Peyer's patch (tissue), 4 donors: ENCODE data around the gene HOXA5.

Experiments used
- POLR2A ChIP-seq, 2 donors: fragments of 450-650 bp; IDR thresholded peaks; one replicate each; pipeline ENCODE4 v1.5.1; 2017; ENCODE audit warnings: antibody characterized with exemption in 2 of 2, mild to moderate bottlenecking in 2 of 2, moderate library complexity in 2 of 2
- TF ChIP-seq, protein P1 (sequence below), 6 experiments: fragments of 450-650 bp in 4 of 6; fragments of 200-600 bp in 2 of 6; sonication (generic) in 1 of 6; IDR thresholded peaks; one replicate each; pipeline ENCODE4 v1.5.1; 2017 to 2019; ENCODE audit warnings: antibody characterized with exemption in 6 of 6, mild to moderate bottlenecking in 3 of 6, moderate library complexity in 1 of 6

DNA sequence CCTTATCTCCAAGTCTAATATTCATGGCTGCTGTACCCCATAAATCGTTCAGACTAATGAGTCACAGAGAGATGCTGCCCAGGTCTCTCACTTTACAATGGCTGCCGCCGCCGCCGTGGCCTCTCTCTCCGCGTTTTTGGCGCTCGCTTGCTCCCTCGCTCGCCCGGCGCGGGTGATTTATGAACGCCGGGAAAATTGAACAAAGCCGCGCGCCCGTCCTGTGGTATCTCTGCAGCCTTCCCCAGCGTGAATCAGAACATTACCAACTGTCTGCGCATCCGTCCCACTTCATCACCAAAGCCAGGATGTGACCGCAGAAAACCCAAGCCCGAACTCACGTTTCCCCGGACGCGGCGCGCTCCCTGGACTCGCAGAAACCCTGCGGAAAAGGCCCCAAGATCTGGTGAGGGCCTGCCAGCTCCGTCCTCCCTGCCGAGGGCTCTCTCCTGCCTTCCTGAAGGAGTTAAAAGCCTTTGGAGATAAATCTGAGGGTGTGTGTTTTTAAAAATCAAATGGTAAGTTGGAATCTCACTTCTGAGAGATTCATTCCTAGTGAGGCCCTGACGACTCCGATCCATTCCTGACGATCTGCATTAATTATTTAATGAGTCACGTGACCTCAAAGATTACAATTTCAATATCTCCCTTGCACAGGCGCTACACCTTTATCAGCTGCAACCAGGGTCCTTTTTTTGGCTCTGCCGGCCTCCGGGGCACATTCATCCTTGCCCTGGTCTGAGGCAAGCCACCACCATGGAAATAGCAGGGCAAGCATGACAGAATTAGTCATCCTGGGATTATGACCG, 19.2 kb downstream of the HOXA5 start:
- TF ChIP-seq, protein P1, sequence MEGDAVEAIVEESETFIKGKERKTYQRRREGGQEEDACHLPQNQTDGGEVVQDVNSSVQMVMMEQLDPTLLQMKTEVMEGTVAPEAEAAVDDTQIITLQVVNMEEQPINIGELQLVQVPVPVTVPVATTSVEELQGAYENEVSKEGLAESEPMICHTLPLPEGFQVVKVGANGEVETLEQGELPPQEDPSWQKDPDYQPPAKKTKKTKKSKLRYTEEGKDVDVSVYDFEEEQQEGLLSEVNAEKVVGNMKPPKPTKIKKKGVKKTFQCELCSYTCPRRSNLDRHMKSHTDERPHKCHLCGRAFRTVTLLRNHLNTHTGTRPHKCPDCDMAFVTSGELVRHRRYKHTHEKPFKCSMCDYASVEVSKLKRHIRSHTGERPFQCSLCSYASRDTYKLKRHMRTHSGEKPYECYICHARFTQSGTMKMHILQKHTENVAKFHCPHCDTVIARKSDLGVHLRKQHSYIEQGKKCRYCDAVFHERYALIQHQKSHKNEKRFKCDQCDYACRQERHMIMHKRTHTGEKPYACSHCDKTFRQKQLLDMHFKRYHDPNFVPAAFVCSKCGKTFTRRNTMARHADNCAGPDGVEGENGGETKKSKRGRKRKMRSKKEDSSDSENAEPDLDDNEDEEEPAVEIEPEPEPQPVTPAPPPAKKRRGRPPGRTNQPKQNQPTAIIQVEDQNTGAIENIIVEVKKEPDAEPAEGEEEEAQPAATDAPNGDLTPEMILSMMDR (IDR thresholded peaks at IDR 0.05) = no peak
- TF ChIP-seq POLR2A (IDR thresholded peaks at IDR 0.05) = no peak
